ENCODE results near the gene AIMP1. TPM values are rescaled to one million over a fixed set of nuclear protein-coding genes. Genes with fewer than 3 reads are reported as not detected.
A peak's percentile ranks its signal among the peaks of the same experiment; 100 is the strongest.

AIMP1 gene
- total RNA-seq, 1 experiment from 2014 or later = 52.5 TPM

- TF ChIP-seq E2F1 (CRISPR knock-in tag; IDR thresholded peaks at IDR 0.05) (no peak), NR3C1 (CRISPR knock-in tag; conservative IDR thresholded peaks at IDR 0.05; ENCODE audit: low read depth) (no peak), GTF2I (CRISPR knock-in tag; conservative IDR thresholded peaks at IDR 0.05) (no peak), RORB (CRISPR knock-in tag; IDR thresholded peaks at IDR 0.05) (no peak), E2F5 (CRISPR knock-in tag; IDR thresholded peaks at IDR 0.05) (no peak)
- ChIA-PET CTCF (no interaction called here), POLR2A (no interaction called here)
- Mint-ChIP-seq H3K27me3 (ENCODE audit: low read depth) (no peaks in the 10 kb centered on the region), H3K9me3 (peaks cover 6% of the 10 kb centered on the region), H3K4me1 (peaks cover 38% of the 10 kb centered on the region), H3K36me3 (peaks cover 16% of the 10 kb centered on the region), H3K4me3 (no peak overlapping the region), H3K27ac (peak overlapping the region; percentile 68; the same call in 1 of the 2 replicates)
- no peak for ATAC-seq
- no peak for DNase-seq (ENCODE audit: low spot score)
These were observed 11.7 kb upstream of the AIMP1 start for GRCh38 chr4:106304632-106305031.

GRCh38 chr4:106305435-106306055, 10.8 kb upstream of the AIMP1 start:
- DNase-seq (ENCODE audit: low spot score) (no peak), ATAC-seq (peak; percentile 52; the same call in 1 of the 2 replicates)
- ChIA-PET CTCF (no interaction called here), POLR2A (no interaction called here)
- TF ChIP-seq CBFB (CRISPR knock-in tag; IDR thresholded peaks at IDR 0.05; ENCODE audit: low read depth) (no peak), STAT6 (CRISPR knock-in tag; conservative IDR thresholded peaks at IDR 0.05; ENCODE audit: low read depth) (no peak), ZNF121 (CRISPR knock-in tag; IDR thresholded peaks at IDR 0.05) (no peak)
- Mint-ChIP-seq H3K27me3 (ENCODE audit: low read depth) (no peaks in the 10 kb centered on the region), H3K9me3 (no peaks in the 10 kb centered on the region), H3K4me1 (peaks cover 38% of the 10 kb centered on the region), H3K27ac (no peak overlapping the region), H3K4me3 (no peak overlapping the region), H3K36me3 (peaks cover 10% of the 10 kb centered on the region; the same call in 1 of the 2 replicates)

DNA sequence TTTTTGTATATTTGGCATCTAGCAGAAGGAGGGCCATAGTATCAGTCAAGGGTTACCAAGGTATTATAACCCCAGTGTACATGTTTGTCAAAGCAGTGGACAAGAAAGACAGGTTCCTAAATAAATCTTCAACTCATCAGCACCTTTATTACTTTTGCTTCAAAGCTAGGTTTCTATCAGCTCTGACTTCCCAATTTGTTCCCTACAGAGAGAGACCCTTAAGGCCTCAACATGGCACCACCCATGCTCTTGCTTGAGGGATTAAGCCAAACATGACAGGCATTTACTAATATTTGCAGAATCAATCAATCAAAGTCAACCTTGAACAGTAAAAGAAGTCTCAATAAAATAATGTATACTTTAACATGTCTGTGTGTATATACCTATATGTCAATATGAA, 9.8 kb upstream of the AIMP1 start:
- DNase-seq (ENCODE audit: low spot score) (no peak), ATAC-seq (no peak)
- Mint-ChIP-seq H3K4me1 (peaks cover 36% of the 10 kb centered on the region), H3K36me3 (peaks cover 10% of the 10 kb centered on the region; the same call in 1 of the 2 replicates), H3K27ac (no peak overlapping the region), H3K27me3 (ENCODE audit: low read depth) (no peaks in the 10 kb centered on the region), H3K4me3 (no peak overlapping the region), H3K9me3 (no peaks in the 10 kb centered on the region)
- ChIA-PET POLR2A (no interaction called here), CTCF (no interaction called here)
- no peak for TF ChIP-seq E2F1 (CRISPR knock-in tag; IDR thresholded peaks at IDR 0.05)
- TF ChIP-seq ATF1 (CRISPR knock-in tag; IDR thresholded peaks at IDR 0.05) = no peak
- no peak for TF ChIP-seq ZNF317 (CRISPR knock-in tag; IDR thresholded peaks at IDR 0.05; ENCODE audit: borderline replicate concordance, low read depth)
- no peak for TF ChIP-seq FOXK1 (CRISPR knock-in tag; IDR thresholded peaks at IDR 0.05)
- TF ChIP-seq, protein P1, sequence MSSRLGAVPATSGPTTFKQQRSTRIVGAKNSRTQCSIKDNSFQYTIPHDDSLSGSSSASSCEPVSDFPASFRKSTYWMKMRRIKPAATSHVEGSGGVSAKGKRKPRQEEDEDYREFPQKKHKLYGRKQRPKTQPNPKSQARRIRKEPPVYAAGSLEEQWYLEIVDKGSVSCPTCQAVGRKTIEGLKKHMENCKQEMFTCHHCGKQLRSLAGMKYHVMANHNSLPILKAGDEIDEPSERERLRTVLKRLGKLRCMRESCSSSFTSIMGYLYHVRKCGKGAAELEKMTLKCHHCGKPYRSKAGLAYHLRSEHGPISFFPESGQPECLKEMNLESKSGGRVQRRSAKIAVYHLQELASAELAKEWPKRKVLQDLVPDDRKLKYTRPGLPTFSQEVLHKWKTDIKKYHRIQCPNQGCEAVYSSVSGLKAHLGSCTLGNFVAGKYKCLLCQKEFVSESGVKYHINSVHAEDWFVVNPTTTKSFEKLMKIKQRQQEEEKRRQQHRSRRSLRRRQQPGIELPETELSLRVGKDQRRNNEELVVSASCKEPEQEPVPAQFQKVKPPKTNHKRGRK (CRISPR knock-in tag; IDR thresholded peaks at IDR 0.05; ENCODE audit: borderline replicate concordance) = no peak
- TF ChIP-seq PRRX2 (CRISPR knock-in tag; IDR thresholded peaks at IDR 0.05) = no peak
- TF ChIP-seq ESRRA (CRISPR knock-in tag; IDR thresholded peaks at IDR 0.05; ENCODE audit: borderline replicate concordance) = no peak
- no peak for TF ChIP-seq ETV6 (CRISPR knock-in tag; IDR thresholded peaks at IDR 0.05)
- TF ChIP-seq, protein P2, sequence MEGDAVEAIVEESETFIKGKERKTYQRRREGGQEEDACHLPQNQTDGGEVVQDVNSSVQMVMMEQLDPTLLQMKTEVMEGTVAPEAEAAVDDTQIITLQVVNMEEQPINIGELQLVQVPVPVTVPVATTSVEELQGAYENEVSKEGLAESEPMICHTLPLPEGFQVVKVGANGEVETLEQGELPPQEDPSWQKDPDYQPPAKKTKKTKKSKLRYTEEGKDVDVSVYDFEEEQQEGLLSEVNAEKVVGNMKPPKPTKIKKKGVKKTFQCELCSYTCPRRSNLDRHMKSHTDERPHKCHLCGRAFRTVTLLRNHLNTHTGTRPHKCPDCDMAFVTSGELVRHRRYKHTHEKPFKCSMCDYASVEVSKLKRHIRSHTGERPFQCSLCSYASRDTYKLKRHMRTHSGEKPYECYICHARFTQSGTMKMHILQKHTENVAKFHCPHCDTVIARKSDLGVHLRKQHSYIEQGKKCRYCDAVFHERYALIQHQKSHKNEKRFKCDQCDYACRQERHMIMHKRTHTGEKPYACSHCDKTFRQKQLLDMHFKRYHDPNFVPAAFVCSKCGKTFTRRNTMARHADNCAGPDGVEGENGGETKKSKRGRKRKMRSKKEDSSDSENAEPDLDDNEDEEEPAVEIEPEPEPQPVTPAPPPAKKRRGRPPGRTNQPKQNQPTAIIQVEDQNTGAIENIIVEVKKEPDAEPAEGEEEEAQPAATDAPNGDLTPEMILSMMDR (IDR thresholded peaks at IDR 0.05) = no peak
